ENCODE data around the gene MLLT3. TPM values are rescaled to one million over a fixed set of nuclear protein-coding genes. Genes with fewer than 3 reads are reported as not detected.

The MLLT3 gene
- total RNA-seq, 4 donors from 2014 or later: 10.8 to 17.5 (median 12.4) TPM

DNA sequence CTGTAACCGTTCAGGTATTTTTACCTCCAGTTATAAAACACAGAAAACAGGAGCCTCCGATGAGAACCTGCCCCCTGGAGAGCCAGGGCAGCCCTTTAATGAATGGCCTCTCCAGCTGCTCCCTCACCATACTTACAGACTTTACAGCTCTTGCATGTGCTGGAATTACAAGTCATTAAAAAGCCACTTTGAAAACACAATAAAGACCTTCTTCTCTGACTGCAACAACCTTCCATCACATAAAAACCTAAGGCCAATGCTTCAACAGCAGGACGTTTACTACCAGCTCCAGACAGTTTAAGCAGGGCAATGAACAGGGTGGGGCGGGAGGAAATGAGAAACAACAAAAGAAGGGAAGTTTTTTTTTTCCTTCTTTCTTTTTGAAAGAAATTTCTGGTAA, 213.8 kb downstream of the MLLT3 start:
- 60% methylated on average over 4 of the region's 4 CpGs for WGBS
- no peaks in the 10 kb centered on the region for H3K9me3 ChIP-seq
- no peak for TF ChIP-seq EP300 (IDR thresholded peaks at IDR 0.05)
- no peaks in the 10 kb centered on the region for H3K27me3 ChIP-seq
- no peaks in the 10 kb centered on the region for H3K4me1 ChIP-seq
- H3K27ac ChIP-seq: no peak overlapping the region
- no peak for DNase-seq (ENCODE audit: low spot score in 2 of 2)
- H3K4me3 ChIP-seq: no peak overlapping the region
- H3K36me3 ChIP-seq: no peaks in the 10 kb centered on the region

DNA sequence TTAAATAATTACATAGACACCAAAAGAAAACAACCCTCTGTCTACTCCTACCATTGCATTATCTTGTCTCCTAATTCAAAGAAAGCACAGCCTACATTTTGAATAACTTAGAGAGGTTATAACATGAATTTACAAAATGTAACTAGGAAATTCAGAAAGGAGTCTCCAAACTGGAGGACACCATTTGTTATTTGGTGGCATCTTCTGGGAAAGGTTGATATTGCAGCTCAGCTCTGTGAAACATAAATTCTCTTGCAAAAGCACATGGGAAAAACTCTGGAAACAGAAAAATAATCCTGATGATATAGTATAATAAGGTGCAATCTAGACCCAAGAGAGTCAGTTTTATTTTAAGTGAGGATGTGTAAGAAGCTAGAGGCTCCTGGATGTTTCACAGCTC, 215.3 kb downstream of the MLLT3 start:
- TF ChIP-seq POLR2AphosphoS5 (IDR thresholded peaks at IDR 0.05) (no peak), POLR2A (IDR thresholded peaks at IDR 0.05) (no peak), EP300 (IDR thresholded peaks at IDR 0.05) (no peak)
- TF ChIP-seq, protein P1, sequence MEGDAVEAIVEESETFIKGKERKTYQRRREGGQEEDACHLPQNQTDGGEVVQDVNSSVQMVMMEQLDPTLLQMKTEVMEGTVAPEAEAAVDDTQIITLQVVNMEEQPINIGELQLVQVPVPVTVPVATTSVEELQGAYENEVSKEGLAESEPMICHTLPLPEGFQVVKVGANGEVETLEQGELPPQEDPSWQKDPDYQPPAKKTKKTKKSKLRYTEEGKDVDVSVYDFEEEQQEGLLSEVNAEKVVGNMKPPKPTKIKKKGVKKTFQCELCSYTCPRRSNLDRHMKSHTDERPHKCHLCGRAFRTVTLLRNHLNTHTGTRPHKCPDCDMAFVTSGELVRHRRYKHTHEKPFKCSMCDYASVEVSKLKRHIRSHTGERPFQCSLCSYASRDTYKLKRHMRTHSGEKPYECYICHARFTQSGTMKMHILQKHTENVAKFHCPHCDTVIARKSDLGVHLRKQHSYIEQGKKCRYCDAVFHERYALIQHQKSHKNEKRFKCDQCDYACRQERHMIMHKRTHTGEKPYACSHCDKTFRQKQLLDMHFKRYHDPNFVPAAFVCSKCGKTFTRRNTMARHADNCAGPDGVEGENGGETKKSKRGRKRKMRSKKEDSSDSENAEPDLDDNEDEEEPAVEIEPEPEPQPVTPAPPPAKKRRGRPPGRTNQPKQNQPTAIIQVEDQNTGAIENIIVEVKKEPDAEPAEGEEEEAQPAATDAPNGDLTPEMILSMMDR (IDR thresholded peaks at IDR 0.05): no peak
- no peaks in the 10 kb centered on the region for H3K4me1 ChIP-seq
- DNase-seq (ENCODE audit: low spot score in 2 of 2): no peak
- H3K9me3 ChIP-seq: no peaks in the 10 kb centered on the region
- no peaks in the 10 kb centered on the region for H3K27me3 ChIP-seq
- H3K27ac ChIP-seq: no peak overlapping the region
- H3K36me3 ChIP-seq: no peaks in the 10 kb centered on the region
- no peak overlapping the region for H3K4me3 ChIP-seq

DNA sequence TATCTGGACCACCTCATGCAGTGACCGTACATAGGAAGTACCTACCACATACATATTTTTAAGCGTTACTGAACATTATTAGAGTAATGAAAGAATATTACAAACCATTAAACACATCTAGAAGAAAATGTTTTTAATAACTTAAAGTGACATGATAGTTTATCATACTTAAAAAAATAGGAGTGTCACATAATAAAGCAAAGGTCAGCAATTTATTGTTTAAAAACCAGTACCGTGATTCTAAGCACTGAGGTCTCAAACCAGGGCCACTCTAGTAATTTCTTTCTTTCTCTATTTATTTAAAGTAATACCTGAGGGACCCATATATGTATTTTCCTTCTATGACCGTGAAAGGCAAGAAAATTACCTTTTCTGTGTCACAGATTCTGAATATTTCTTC, 216.0 kb downstream of the MLLT3 start:
- no peak for DNase-seq (ENCODE audit: low spot score in 2 of 2)
- TF ChIP-seq, protein P1 (IDR thresholded peaks at IDR 0.05): no peak
- TF ChIP-seq POLR2A (IDR thresholded peaks at IDR 0.05) (no peak), EP300 (IDR thresholded peaks at IDR 0.05) (no peak), POLR2AphosphoS5 (IDR thresholded peaks at IDR 0.05) (no peak)
- H3K4me1 ChIP-seq: no peaks in the 10 kb centered on the region
- H3K27ac ChIP-seq: no peak overlapping the region
- H3K27me3 ChIP-seq: no peaks in the 10 kb centered on the region
- H3K9me3 ChIP-seq: no peaks in the 10 kb centered on the region
- no peaks in the 10 kb centered on the region for H3K36me3 ChIP-seq
- 89% methylated on average over 4 of the region's 4 CpGs for WGBS
- H3K4me3 ChIP-seq: no peak overlapping the region

DNA sequence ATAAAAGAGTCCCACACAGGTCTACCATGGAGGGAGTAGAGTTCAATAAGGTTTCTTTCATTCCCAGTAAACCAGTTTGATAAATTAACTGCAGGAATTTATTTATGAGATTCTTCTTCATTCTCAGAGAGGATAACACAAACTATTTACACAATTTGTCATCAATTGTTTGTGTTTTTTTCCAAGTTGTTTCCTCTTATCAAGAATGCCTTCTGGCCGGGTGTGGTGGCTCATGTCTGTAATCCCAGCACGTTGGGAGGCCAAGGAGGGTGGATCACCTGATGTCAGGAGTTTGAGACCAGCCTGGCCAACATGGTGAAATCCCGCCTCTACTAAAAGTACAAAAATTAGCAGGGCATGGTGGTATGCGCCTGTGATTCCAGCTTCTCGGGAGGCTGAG, 216.7 kb downstream of the MLLT3 start:
- H3K4me3 ChIP-seq: no peak overlapping the region
- TF ChIP-seq POLR2A (IDR thresholded peaks at IDR 0.05): no peak
- no peak for TF ChIP-seq POLR2AphosphoS5 (IDR thresholded peaks at IDR 0.05)
- TF ChIP-seq EP300 (IDR thresholded peaks at IDR 0.05): no peak
- TF ChIP-seq, protein P1 (IDR thresholded peaks at IDR 0.05): no peak
- no peak overlapping the region for H3K27ac ChIP-seq
- WGBS: 89% methylated on average over 5 of the region's 5 CpGs
- DNase-seq (ENCODE audit: low spot score in 2 of 2): no peak
- H3K9me3 ChIP-seq: no peaks in the 10 kb centered on the region
- H3K36me3 ChIP-seq: no peaks in the 10 kb centered on the region
- H3K27me3 ChIP-seq: no peaks in the 10 kb centered on the region
- no peaks in the 10 kb centered on the region for H3K4me1 ChIP-seq

DNA sequence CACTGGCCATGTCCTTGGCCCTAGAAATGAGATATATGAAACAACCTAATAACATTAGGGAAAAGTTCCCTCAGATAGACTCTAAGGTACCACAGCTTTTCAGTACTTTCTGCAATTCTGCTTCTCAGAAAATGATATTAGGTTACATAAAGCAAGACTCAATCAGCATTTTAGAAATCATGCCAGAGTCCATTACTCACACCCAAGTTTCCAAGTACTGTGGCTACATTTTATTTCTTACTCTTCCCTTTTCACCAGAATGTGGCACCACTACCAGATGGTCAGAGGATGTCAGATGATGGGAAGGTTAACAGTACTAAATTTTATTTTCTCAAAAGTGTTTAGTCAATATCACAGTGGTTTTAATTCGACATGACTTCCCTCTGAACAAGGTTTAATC, 217.2 kb downstream of the MLLT3 start:
- Histone ChIP-seq H3K9me3 (no peaks in the 10 kb centered on the region), H3K36me3 (no peaks in the 10 kb centered on the region), H3K27me3 (no peaks in the 10 kb centered on the region), H3K4me3 (no peak overlapping the region), H3K4me1 (no peaks in the 10 kb centered on the region), H3K27ac (no peak overlapping the region)
- TF ChIP-seq POLR2A (IDR thresholded peaks at IDR 0.05) (no peak), POLR2AphosphoS5 (IDR thresholded peaks at IDR 0.05) (no peak), EP300 (IDR thresholded peaks at IDR 0.05) (no peak)
- TF ChIP-seq, protein P1 (IDR thresholded peaks at IDR 0.05): no peak
- 91% methylated on average over 1 of the region's 1 CpG for WGBS
- DNase-seq (ENCODE audit: low spot score in 2 of 2): no peak

DNA sequence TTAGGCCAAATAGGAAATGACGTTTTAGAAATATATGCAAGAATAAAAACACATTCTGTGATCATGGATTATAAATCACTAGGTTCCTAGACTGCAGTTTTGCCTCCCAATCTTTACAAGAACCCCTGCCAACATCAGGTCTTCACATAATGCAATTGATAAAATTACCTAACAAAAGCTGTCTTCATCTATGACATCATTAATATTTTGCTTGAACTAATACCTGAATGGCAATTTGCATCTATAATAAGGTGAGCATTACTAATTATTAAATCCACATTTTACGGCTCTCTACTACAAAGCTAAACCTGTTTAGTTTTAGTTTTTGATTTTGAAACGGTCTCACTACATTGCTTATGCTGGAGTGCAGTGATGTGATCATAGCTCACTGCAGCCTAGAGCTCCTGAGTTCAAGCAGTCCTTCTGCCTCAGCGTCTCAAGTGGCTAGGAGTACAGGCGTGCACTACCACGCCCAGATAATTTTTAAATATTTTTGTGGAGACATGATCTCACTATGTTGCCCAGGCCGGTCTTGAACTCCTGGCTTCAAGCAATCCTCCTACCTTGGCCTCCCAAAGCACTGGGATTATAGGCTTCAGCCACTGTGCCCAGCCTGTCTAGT, 218.0 kb downstream of the MLLT3 start:
- WGBS: 83% methylated on average over 7 of the region's 7 CpGs
- no peak overlapping the region for H3K27ac ChIP-seq
- H3K4me1 ChIP-seq: no peaks in the 10 kb centered on the region
- H3K9me3 ChIP-seq: no peaks in the 10 kb centered on the region
- no peak overlapping the region for H3K4me3 ChIP-seq
- TF ChIP-seq, protein P1 (IDR thresholded peaks at IDR 0.05): no peak
- TF ChIP-seq POLR2A (IDR thresholded peaks at IDR 0.05): no peak
- no peak for TF ChIP-seq POLR2AphosphoS5 (IDR thresholded peaks at IDR 0.05)
- TF ChIP-seq EP300 (IDR thresholded peaks at IDR 0.05): no peak
- no peaks in the 10 kb centered on the region for H3K36me3 ChIP-seq
- H3K27me3 ChIP-seq: no peaks in the 10 kb centered on the region
- DNase-seq (ENCODE audit: low spot score in 2 of 2): no peak

All from suprapubic skin (tissue), 4 donors.